Sigmoid colon (tissue), 4 donors: ENCODE measurements around the gene UBL4B.

Experiments used
- CTCF ChIP-seq, 4 experiments: fragments of 450-650 bp in 3 of 4; fragments of 200-600 bp in 1 of 4; IDR thresholded peaks; one replicate each; pipeline ENCODE4 v1.5.1; 2016 to 2019; ENCODE audit warnings: antibody characterized with exemption in 4 of 4, mild to moderate bottlenecking in 3 of 4, moderate library complexity in 2 of 4
- EP300 ChIP-seq, 4 donors: sonication (generic); formaldehyde crosslinking; IDR thresholded peaks; one replicate each; pipeline ENCODE4 v1.6.1; 2017; ENCODE audit warnings: antibody characterized with exemption in 4 of 4
- POLR2A ChIP-seq, 2 donors: fragments of 450-650 bp; IDR thresholded peaks; one replicate each; pipeline ENCODE4 v1.6.1; 2016; ENCODE audit warnings: antibody characterized with exemption in 2 of 2, mild to moderate bottlenecking in 2 of 2, moderate library complexity in 2 of 2
- POLR2AphosphoS5 ChIP-seq, 4 donors: sonication (generic); formaldehyde crosslinking; IDR thresholded peaks; one replicate each; pipeline ENCODE4 v1.6.1; 2017; ENCODE audit warnings: antibody characterized with exemption in 4 of 4

- TF ChIP-seq CTCF (IDR thresholded peaks at IDR 0.05) (no peak), POLR2AphosphoS5 (IDR thresholded peaks at IDR 0.05) (no peak), EP300 (IDR thresholded peaks at IDR 0.05) (no peak), POLR2A (IDR thresholded peaks at IDR 0.05) (no peak)
Observed at GRCh38 chr1:110113551-110113950, 1.3 kb downstream of the UBL4B start.
